Measurements from ENCODE around the gene NT5DC3.

DNA sequence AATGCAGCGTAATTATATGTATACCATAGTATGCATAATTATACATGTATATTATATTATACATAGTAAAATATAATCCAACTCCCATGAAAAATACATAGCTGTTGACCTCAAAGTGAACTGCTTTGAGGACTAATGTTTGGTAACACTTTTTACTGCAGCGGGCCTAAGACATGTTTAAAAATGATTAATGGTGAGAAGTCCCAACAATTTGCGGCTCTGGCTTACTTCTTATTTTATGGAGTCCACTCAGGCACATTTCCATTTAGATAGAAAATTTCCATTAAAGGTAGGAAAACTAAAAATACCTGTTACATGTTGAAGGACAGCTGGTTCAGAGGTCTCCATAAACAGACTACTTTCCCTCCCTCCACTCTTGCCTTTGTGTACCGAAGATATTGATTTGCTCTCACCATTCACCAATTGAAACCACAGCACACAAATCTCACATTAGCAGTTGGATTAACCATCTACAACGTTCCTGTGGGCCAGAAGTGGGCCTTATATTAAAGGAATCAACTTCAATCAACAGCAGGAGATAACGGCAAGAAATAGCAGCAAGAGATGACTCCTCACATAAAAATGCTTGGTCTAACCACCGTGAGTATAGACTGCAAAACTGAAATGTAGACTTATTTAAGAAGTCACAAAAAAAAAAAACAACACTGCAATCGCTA lies 14.1 kb upstream of the NT5DC3 start:
- TF ChIP-seq CTCF (IDR thresholded peaks at IDR 0.05) (no peak), RFX5 (IDR thresholded peaks at IDR 0.05) (no peak), MAFK (IDR thresholded peaks at IDR 0.05; ENCODE audit: partially characterized antibody) (no peak)
